Tibial nerve (tissue), 4 donors: ENCODE results near the gene TEC. TPM values are rescaled to one million over a fixed set of nuclear protein-coding genes. Genes with fewer than 3 reads are reported as not detected.

Experiments
- DNase-seq, 2 donors: peaks; one replicate each; pipeline ENCODE4 v3.0.0-alpha.2; 2019; ENCODE audit warnings: low spot score in 2 of 2
- H3K27ac ChIP-seq, 4 donors: fragments of 200-600 bp; sonication (generic) in 3 of 4; one replicate each; pipeline ENCODE4 v1.5.1; 2017 to 2019; ENCODE audit warnings: mild to moderate bottlenecking in 1 of 4
- H3K27me3 ChIP-seq, 2 donors: fragments of 200-600 bp; sonication (generic) in 1 of 2; one replicate each; pipeline versions ENCODE4 v1.5.1 to v1.6.0; 2017 to 2019
- H3K36me3 ChIP-seq, 3 donors: fragments of 200-600 bp; sonication (generic); one replicate each; pipeline ENCODE4 v1.5.1; 2018 to 2019
- H3K4me1 ChIP-seq, 4 donors: fragments of 200-600 bp; sonication (generic) in 3 of 4; one replicate each; pipeline ENCODE4 v1.5.1; 2017 to 2019
- H3K4me3 ChIP-seq, 4 donors: fragments of 200-600 bp; sonication (generic) in 3 of 4; one replicate each; pipeline ENCODE4 v1.5.1; 2017 to 2019; ENCODE audit warnings: mild to moderate bottlenecking in 1 of 4, moderate library complexity in 1 of 4
- H3K9me3 ChIP-seq, 4 donors: fragments of 200-600 bp; sonication (generic) in 3 of 4; one replicate each; pipeline ENCODE4 v1.5.1; 2017 to 2019
- CTCF ChIP-seq, 5 experiments: fragments of 200-600 bp in 3 of 5; fragments of 450-650 bp in 2 of 5; sonication (generic) in 3 of 5; IDR thresholded peaks; one replicate each; pipeline ENCODE4 v1.5.1; 2016 to 2019; ENCODE audit warnings: antibody characterized with exemption in 5 of 5, mild to moderate bottlenecking in 3 of 5, moderate library complexity in 2 of 5
- EP300 ChIP-seq, 2 donors: sonication (generic); formaldehyde crosslinking; IDR thresholded peaks; one replicate each; pipeline ENCODE4 v1.6.1; 2017; ENCODE audit warnings: antibody characterized with exemption in 2 of 2, mild to moderate bottlenecking in 1 of 2
- POLR2A ChIP-seq, 2 donors: fragments of 450-650 bp; IDR thresholded peaks; one replicate each; pipeline ENCODE4 v1.6.1; 2017; ENCODE audit warnings: antibody characterized with exemption in 2 of 2, mild to moderate bottlenecking in 2 of 2, moderate library complexity in 2 of 2
- WGBS, 2 donors: methylation state at CpG; one replicate each; pipeline ENCODE4 v1.1.5; 2018; 5-methylcytosine and 5-hydroxymethylcytosine counted together
- total RNA-seq, 4 donors: library from RNA; depleted of rRNA; stranded (reverse); fragments of >200 nt; gene quantifications; one replicate each; pipeline ENCODE4 v1.1.0, GENCODE V29; 2016

The TEC gene
- total RNA-seq, 4 donors from 2014 or later, result 3.1 to 8.0 (median 5.0) TPM

GRCh38 chr4:48156423-48156822 is 113.2 kb downstream of the TEC start:
- no peaks in the 10 kb centered on the region for H3K27me3 ChIP-seq
- H3K4me3 ChIP-seq, result no peak overlapping the region
- H3K9me3 ChIP-seq, result peaks cover 0 to 30% (median 8%) of the 10 kb centered on the region in 4 donors
- no peak overlapping the region for H3K27ac ChIP-seq
- DNase-seq, result no peak
- TF ChIP-seq EP300 (IDR thresholded peaks at IDR 0.05), result no peak
- TF ChIP-seq POLR2A (IDR thresholded peaks at IDR 0.05), result no peak
- TF ChIP-seq CTCF (IDR thresholded peaks at IDR 0.05), result no peak
- no peaks in the 10 kb centered on the region for H3K4me1 ChIP-seq
- 68 to 85% methylated on average over 1 of the region's 1 CpG for WGBS, 2 donors
- H3K36me3 ChIP-seq, result peaks cover 0 to 42% (median 0%) of the 10 kb centered on the region in 3 donors

GRCh38 chr4:48153791-48154550 is 115.7 kb downstream of the TEC start:
- Histone ChIP-seq H3K4me3 (no peak overlapping the region), H3K36me3 (peaks cover 0 to 42% (median 0%) of the 10 kb centered on the region in 3 donors), H3K27me3 (no peaks in the 10 kb centered on the region), H3K27ac (no peak overlapping the region), H3K9me3 (peaks cover 0 to 30% (median 8%) of the 10 kb centered on the region in 4 donors), H3K4me1 (no peaks in the 10 kb centered on the region)
- TF ChIP-seq CTCF (IDR thresholded peaks at IDR 0.05), result no peak
- no peak for TF ChIP-seq EP300 (IDR thresholded peaks at IDR 0.05)
- TF ChIP-seq POLR2A (IDR thresholded peaks at IDR 0.05), result no peak
- no peak for DNase-seq
- 83 to 88% methylated on average over 1 of the region's 1 CpG for WGBS, 2 donors

GRCh38 chr4:48152259-48152658 is 117.4 kb downstream of the TEC start:
- peaks cover 0 to 30% (median 8%) of the 10 kb centered on the region in 4 donors for H3K9me3 ChIP-seq
- peaks cover 0 to 38% (median 0%) of the 10 kb centered on the region in 3 donors for H3K36me3 ChIP-seq
- H3K27me3 ChIP-seq, result no peaks in the 10 kb centered on the region
- no peak overlapping the region for H3K4me3 ChIP-seq
- whole genome bisulfite sequencing, 2 donors, result 95 to 98% methylated on average over 5 of the region's 5 CpGs
- H3K4me1 ChIP-seq, result no peaks in the 10 kb centered on the region
- no peak for TF ChIP-seq CTCF (IDR thresholded peaks at IDR 0.05)
- TF ChIP-seq POLR2A (IDR thresholded peaks at IDR 0.05), result no peak
- no peak for TF ChIP-seq EP300 (IDR thresholded peaks at IDR 0.05)
- no peak for DNase-seq
- H3K27ac ChIP-seq, result no peak overlapping the region

GRCh38 chr4:48149827-48150370 is 119.7 kb downstream of the TEC start:
- no peak overlapping the region for H3K4me3 ChIP-seq
- no peak for TF ChIP-seq CTCF (IDR thresholded peaks at IDR 0.05)
- no peak for TF ChIP-seq POLR2A (IDR thresholded peaks at IDR 0.05)
- no peak for TF ChIP-seq EP300 (IDR thresholded peaks at IDR 0.05)
- no peaks in the 10 kb centered on the region for H3K4me1 ChIP-seq
- no peak for DNase-seq
- no peaks in the 10 kb centered on the region for H3K27me3 ChIP-seq
- WGBS, 2 donors, result 75 to 87% methylated on average over 3 of the region's 3 CpGs
- no peak overlapping the region for H3K27ac ChIP-seq
- peaks cover 0 to 17% (median 0%) of the 10 kb centered on the region in 3 donors for H3K36me3 ChIP-seq
- peaks cover 0 to 19% (median 6%) of the 10 kb centered on the region in 4 donors for H3K9me3 ChIP-seq

- no peaks in the 10 kb centered on the region for H3K27me3 ChIP-seq
- no peak overlapping the region for H3K27ac ChIP-seq
- no peaks in the 10 kb centered on the region for H3K4me1 ChIP-seq
- DNase-seq, result no peak
- no peak overlapping the region for H3K4me3 ChIP-seq
- H3K9me3 ChIP-seq, result no peaks in the 10 kb centered on the region
- WGBS, 2 donors, result 97 to 100% methylated on average over 1 of the region's 1 CpG
- no peak for TF ChIP-seq CTCF (IDR thresholded peaks at IDR 0.05)
- TF ChIP-seq POLR2A (IDR thresholded peaks at IDR 0.05), result no peak
- no peak for TF ChIP-seq EP300 (IDR thresholded peaks at IDR 0.05)
- H3K36me3 ChIP-seq, result no peaks in the 10 kb centered on the region
Measured at GRCh38 chr4:48147621-48148020, 122.0 kb downstream of the TEC start.
